Upper lobe of right lung (tissue), 1 donor: ENCODE measurements around the gene SNX32. TPM values are rescaled to one million over a fixed set of nuclear protein-coding genes. Genes with fewer than 3 reads are reported as not detected.
"Not testable (repeated sequence)": the region's sequence is repeated elsewhere in the genome, so short reads cannot be mapped to it uniquely, and the experiment has no call there.

Experiments used
- ATAC-seq: fragments of 200-7000 bp; cut with Tn5 transposase; one replicate; pipeline ENCODE4 v1.9.1; 2020; ENCODE audit warnings: mild to moderate bottlenecking, moderate library complexity
- DNase-seq: peaks from one replicate; pipeline ENCODE4 v3.0.0-alpha.2; 2020
- H3K27ac ChIP-seq: fragments of 200-600 bp; one replicate; pipeline ENCODE4 v1.8.0; 2022
- H3K27me3 ChIP-seq: fragments of 200-600 bp; one replicate; pipeline ENCODE4 v1.8.0; 2022; ENCODE audit warnings: mild to moderate bottlenecking
- H3K36me3 ChIP-seq: fragments of 200-600 bp; one replicate; pipeline ENCODE4 v1.8.0; 2022
- H3K4me1 ChIP-seq: fragments of 200-600 bp; one replicate; pipeline ENCODE4 v1.8.0; 2022
- H3K4me3 ChIP-seq: fragments of 200-600 bp; one replicate; pipeline ENCODE4 v1.8.0; 2022; ENCODE audit warnings: mild to moderate bottlenecking
- H3K9me3 ChIP-seq: fragments of 200-600 bp; one replicate; pipeline ENCODE4 v1.8.0; 2022
- CTCF ChIP-seq: fragments of 200-600 bp; IDR thresholded peaks from one replicate; pipeline ENCODE4 v1.8.0; 2022; ENCODE audit warnings: antibody characterized with exemption
- intact Hi-C: fragments of 100-400 bp; cut with DNase I; formaldehyde crosslinking; loops from one replicate; pipeline ENCODE4 v1.11.0; 2022
- total RNA-seq: library from RNA; stranded (reverse); fragmentation: NEBNext Ultra II Directional; extraction: Animal tissue kit (Norgen Biotek cat#: 25700); gene quantifications from one replicate; pipeline ENCODE4 v1.2.1, GENCODE V29; 2021
- donor health status: DM: no; HTN: yes; CAD: no; lungs with severe emphysema.

Gene SNX32
- total RNA-seq, 1 donor from 2014 or later = not detected

- intact Hi-C loops = no loop called here
- Histone ChIP-seq H3K27me3 (no peaks in the 10 kb centered on the region), H3K4me1 (no peaks in the 10 kb centered on the region), H3K4me3 (no peak overlapping the region), H3K27ac (no peak overlapping the region), H3K36me3 (no peaks in the 10 kb centered on the region), H3K9me3 (no peaks in the 10 kb centered on the region)
- DNase-seq = no peak
- ATAC-seq = no peak
- TF ChIP-seq CTCF = no peak
Observed at GRCh38 chr11:65844231-65844872, 10.6 kb downstream of the SNX32 start.

GRCh38 chr11:65847746-65848145 lies 14.0 kb downstream of the SNX32 start:
- intact Hi-C loops = no loop called here
- ATAC-seq (no peak), DNase-seq (no peak)
- no peak overlapping the region for H3K27ac ChIP-seq
- no peaks in the 10 kb centered on the region for H3K9me3 ChIP-seq
- no peaks in the 10 kb centered on the region for H3K4me1 ChIP-seq
- H3K36me3 ChIP-seq = peaks cover 13% of the 10 kb centered on the region
- no peak overlapping the region for H3K4me3 ChIP-seq
- no peak for TF ChIP-seq CTCF
- H3K27me3 ChIP-seq = no peaks in the 10 kb centered on the region

- H3K4me1 ChIP-seq, intact Hi-C loops, H3K9me3 ChIP-seq, H3K4me3 ChIP-seq, H3K27ac ChIP-seq, H3K27me3 ChIP-seq, DNase-seq, ATAC-seq: not testable (repeated sequence)
- peaks cover 22% of the 10 kb centered on the region for H3K36me3 ChIP-seq
Observed at GRCh38 chr11:65848693-65849092, 14.9 kb downstream of the SNX32 start.

- intact Hi-C loops = no loop called here
- DNase-seq (no peak), ATAC-seq (no peak)
- no peak for TF ChIP-seq CTCF
- no peaks in the 10 kb centered on the region for H3K9me3 ChIP-seq
- no peaks in the 10 kb centered on the region for H3K4me1 ChIP-seq
- H3K27me3 ChIP-seq = no peaks in the 10 kb centered on the region
- H3K27ac ChIP-seq = no peak overlapping the region
- peaks cover 29% of the 10 kb centered on the region for H3K36me3 ChIP-seq
- H3K4me3 ChIP-seq = no peak overlapping the region
Observed at GRCh38 chr11:65849366-65849765, 15.6 kb downstream of the SNX32 start.

- no peak for TF ChIP-seq CTCF
- no peak overlapping the region for H3K4me3 ChIP-seq
- no peaks in the 10 kb centered on the region for H3K27me3 ChIP-seq
- H3K4me1 ChIP-seq = no peaks in the 10 kb centered on the region
- no peak for ATAC-seq
- intact Hi-C loops = no loop called here
- peaks cover 33% of the 10 kb centered on the region for H3K36me3 ChIP-seq
- peak; percentile 67 for DNase-seq
- no peaks in the 10 kb centered on the region for H3K9me3 ChIP-seq
- H3K27ac ChIP-seq = no peak overlapping the region
Observed at GRCh38 chr11:65849771-65850216, 16.0 kb downstream of the SNX32 start.

- no peak for TF ChIP-seq CTCF
- ATAC-seq (no peak), DNase-seq (peak; percentile 60)
- peaks cover 40% of the 10 kb centered on the region for H3K36me3 ChIP-seq
- H3K27ac ChIP-seq = no peak overlapping the region
- no peak overlapping the region for H3K4me3 ChIP-seq
- intact Hi-C loops = no loop called here
- no peaks in the 10 kb centered on the region for H3K4me1 ChIP-seq
- no peaks in the 10 kb centered on the region for H3K27me3 ChIP-seq
- H3K9me3 ChIP-seq = no peaks in the 10 kb centered on the region
Observed at GRCh38 chr11:65850217-65851082, 16.7 kb downstream of the SNX32 start.
